HG03039 (cell line): ENCODE data around the gene UVSSA.
"Not testable (repeated sequence)": the region's sequence is repeated elsewhere in the genome, so short reads cannot be mapped to it uniquely, and the experiment has no call there.

Source experiments
- ATAC-seq: cut with Tn5 transposase; IDR thresholded peaks from one replicate; pipeline ENCODE4 v1.9.1; 2021; ENCODE audit warnings: mild to moderate bottlenecking, moderate library complexity; ENCODE audit not compliant: unreplicated experiment

Gene UVSSA

GRCh38 chr4:1385373-1386340 lies 38.6 kb downstream of the UVSSA start:
- no peak for ATAC-seq

GRCh38 chr4:1393363-1393762 lies 46.4 kb downstream of the UVSSA start:
- ATAC-seq: not testable (repeated sequence)

GRCh38 chr4:1393866-1394265 lies 46.9 kb downstream of the UVSSA start:
- ATAC-seq: no peak

- not testable (repeated sequence) for ATAC-seq
Observed at GRCh38 chr4:1394554-1395388, 47.8 kb downstream of the UVSSA start.

GRCh38 chr4:1395389-1395820 lies 48.4 kb downstream of the UVSSA start:
- ATAC-seq: not testable (repeated sequence)

- no peak for ATAC-seq
Observed at GRCh38 chr4:1395941-1396805, 49.2 kb downstream of the UVSSA start.

- ATAC-seq: no peak
Observed at GRCh38 chr4:1396806-1397455, 49.9 kb downstream of the UVSSA start.

GRCh38 chr4:1398681-1399507 lies 51.9 kb downstream of the UVSSA start:
- ATAC-seq: no peak

GRCh38 chr4:1399508-1400190 lies 52.6 kb downstream of the UVSSA start:
- ATAC-seq: no peak

GRCh38 chr4:1400191-1400805 lies 53.3 kb downstream of the UVSSA start:
- no peak for ATAC-seq

- no peak for ATAC-seq
Observed at GRCh38 chr4:1400831-1401408, 53.9 kb downstream of the UVSSA start.

GRCh38 chr4:1401409-1402020 lies 54.5 kb downstream of the UVSSA start:
- no peak for ATAC-seq

GRCh38 chr4:1402021-1402515 lies 55.1 kb downstream of the UVSSA start:
- no peak for ATAC-seq

GRCh38 chr4:1402516-1403091 lies 55.6 kb downstream of the UVSSA start:
- no peak for ATAC-seq

GRCh38 chr4:1403177-1403583 lies 56.2 kb downstream of the UVSSA start:
- ATAC-seq: no peak

- no peak for ATAC-seq
Observed at GRCh38 chr4:1403591-1404572, 56.9 kb downstream of the UVSSA start.
